HG03520 (cell line): Measurements from ENCODE around the gene SLC44A3.

Source experiments
- ATAC-seq: cut with Tn5 transposase; IDR thresholded peaks from one replicate; pipeline ENCODE4 v1.9.1; 2021; ENCODE audit warnings: mild to moderate bottlenecking, moderate library complexity; ENCODE audit not compliant: unreplicated experiment

The SLC44A3 gene, protein sequence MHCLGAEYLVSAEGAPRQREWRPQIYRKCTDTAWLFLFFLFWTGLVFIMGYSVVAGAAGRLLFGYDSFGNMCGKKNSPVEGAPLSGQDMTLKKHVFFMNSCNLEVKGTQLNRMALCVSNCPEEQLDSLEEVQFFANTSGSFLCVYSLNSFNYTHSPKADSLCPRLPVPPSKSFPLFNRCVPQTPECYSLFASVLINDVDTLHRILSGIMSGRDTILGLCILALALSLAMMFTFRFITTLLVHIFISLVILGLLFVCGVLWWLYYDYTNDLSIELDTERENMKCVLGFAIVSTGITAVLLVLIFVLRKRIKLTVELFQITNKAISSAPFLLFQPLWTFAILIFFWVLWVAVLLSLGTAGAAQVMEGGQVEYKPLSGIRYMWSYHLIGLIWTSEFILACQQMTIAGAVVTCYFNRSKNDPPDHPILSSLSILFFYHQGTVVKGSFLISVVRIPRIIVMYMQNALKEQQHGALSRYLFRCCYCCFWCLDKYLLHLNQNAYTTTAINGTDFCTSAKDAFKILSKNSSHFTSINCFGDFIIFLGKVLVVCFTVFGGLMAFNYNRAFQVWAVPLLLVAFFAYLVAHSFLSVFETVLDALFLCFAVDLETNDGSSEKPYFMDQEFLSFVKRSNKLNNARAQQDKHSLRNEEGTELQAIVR

DNA sequence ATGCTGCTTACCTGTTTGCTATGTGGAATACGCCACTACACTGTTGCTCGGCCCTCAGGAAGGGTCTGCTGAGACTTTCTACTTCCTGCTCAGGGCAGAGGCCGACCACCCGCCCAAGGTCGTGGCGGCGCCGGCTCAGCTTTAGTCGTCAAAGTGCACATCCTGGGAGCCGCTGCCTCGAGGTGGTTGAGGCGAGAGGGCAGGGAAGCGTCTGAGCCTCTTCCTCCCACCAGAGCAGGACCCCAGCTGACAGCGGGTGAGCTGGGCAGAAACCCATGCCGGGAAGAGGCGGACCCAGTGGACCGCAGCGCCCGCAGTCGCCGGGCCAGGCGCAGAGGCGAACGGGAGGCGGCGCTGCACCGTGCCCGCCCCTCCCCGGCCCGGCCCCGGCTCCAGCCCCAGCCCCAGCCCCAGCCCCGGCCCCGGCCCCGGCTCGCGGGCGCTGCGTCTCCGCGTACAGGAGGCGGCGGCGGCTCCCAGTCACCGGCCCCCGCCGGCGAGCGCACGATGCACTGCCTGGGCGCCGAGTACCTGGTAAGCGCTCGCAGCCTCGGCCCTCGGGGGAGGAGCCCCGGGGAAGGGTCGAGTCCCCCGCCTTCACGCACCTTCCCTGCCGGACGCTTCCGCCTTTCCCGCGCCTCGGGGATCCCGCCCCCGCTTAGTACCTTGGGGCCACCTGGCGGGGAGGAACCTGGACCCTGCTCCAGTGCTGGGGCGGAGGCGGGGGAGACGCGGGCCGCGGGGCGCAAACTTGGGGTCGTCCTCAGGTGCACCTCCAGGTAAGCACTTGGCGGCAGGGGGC, at the start of gene SLC44A3:
TSS of gene SLC44A3 (plus strand) at position 413 of the 802 bp plus-strand sequence. CDS start at position 508, 95 bp downstream.
- ATAC-seq: no peak

DNA sequence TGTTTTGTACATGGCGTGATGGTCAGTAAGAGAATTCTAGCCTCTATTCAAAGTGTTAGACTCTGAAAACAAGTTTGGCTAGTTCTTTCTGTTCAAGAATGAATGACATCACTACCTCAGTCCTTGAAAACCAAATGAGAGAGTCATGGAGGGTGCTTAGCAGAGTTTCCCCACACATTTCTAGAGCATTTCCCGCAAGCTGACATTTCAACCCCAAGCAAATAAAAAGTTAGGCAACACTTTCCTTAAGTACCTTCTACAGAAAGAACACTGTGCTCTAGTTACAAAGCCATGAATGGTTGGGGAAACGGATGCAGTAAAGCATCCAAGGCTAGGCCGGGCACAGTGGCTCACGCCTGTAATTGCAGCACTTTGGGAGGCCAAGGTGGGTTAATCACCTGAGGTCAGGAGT, 47.9 kb upstream of the SLC44A3 start:
- ATAC-seq: no peak

DNA sequence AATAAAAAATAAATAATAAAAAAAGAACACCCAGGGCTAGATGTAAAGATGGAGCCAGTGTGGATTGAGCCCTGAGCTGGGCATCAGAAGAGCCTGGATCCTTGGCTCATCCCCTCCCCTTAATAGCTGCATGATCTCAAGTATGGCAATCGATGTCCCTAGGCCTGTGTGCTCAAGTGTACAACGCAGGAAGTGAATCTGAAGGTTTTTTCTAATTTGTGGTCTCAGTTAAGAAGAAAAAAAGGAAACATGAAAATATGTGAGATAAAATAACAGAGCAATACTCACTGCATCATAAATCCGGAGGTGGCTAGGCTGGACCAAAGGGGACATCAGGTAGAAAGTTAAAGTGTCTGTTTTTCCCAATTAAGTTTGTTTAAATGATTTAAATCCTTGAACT, 47.3 kb upstream of the SLC44A3 start:
- ATAC-seq: no peak

DNA sequence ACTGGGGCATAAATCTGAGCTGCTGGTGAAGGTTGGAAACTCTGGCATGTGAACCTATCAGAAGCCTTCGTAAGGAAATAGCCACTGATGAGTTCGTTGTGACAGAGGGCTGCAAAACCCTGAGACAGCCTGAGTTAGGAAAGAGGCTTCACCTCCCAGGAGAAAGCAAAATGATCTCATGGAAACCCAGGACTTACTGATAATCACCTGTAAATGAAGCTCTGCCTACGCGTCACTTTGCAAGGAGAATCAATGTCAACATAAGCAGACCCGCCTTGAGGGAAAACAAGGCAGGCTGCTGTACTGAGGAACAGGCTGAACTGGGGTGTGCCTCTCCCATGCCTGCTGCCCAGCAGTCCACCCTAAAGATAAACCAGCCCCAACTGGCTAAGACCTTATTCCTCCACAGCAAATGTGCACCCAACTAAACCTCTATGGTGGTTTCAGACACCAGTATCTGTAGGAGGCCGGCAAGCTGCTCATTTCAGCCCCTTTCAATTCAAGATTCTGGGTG, 46.8 kb upstream of the SLC44A3 start:
- ATAC-seq: no peak

DNA sequence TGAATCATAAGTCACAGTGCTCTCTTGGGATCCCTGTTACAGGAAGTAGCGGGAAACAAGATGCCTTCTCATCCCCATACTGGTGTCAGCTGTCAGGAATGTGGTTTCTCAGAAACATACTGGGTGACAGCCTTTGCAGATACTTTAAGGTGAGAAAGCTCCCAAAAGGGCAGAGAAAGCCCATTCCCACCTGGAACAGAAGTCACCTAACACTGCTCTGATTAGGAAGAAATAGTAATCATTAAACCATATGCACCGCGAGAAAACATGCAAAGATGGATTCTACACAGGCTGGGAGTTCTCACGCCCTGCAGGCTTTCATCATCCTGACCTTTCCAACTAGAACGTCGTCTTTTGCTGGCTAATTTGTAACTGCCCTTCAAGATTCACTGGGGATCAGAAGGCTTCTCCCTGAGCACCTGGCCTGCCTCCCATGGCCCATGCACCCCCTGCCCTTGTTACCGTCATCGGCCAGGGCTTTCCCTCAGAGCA, 46.2 kb upstream of the SLC44A3 start:
- no peak for ATAC-seq

DNA sequence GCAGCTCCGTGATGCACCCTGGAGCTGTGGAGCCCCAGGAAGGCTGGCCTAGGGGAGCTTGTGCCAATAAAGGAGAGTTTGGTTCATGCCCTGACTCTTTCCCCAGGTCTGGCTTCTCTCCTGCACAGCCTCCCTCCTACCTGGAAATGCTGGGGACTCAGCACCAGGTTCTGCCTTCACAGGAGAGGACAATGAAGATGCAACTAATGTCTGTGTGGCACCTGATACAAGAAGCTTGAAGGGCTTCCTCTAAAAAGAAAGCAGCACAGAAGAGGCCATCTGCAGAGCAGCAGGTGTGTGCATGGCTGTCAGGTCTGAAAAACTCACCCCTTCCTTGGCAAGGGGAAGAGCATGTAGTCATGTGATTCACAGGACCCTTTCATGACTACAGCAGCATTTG, 43.7 kb upstream of the SLC44A3 start:
- no peak for ATAC-seq

DNA sequence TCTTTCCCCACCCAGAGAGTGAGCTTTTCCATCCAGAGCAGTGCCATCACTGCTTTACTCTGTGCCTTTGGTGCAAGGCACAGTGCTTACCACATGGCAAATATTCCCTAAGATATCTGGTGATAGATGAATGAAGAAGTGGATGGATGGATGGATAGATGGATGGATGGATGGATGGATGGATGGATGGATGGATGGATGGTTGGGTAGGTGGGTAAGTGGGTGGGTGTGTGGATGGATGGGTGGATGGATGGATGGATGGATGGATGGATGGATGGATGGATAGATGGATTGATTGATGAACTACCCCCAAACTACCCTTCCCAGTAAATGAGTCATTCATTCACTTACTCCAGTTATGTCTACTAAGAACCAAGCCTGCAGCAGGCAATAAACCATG, 42.9 kb upstream of the SLC44A3 start:
- ATAC-seq: no peak

DNA sequence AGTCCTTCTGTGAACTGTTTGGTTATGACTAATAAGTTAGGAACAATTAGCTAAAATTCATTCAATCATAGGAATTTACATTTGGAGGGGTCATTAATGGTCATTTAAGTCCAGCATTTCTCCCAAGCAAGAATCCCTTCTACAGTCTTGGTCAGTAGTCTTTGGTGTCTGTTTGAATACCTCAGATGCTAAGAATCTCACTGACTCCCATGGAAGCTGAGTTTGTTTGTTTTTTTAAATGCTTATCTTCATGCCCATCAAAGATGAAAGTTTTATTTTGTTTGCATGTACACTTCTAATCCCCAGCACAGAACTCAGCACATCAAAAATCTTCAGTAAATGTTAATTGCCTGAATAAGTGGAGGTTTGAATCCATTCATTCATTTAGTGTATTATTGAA, 41.3 kb upstream of the SLC44A3 start:
- ATAC-seq: no peak

DNA sequence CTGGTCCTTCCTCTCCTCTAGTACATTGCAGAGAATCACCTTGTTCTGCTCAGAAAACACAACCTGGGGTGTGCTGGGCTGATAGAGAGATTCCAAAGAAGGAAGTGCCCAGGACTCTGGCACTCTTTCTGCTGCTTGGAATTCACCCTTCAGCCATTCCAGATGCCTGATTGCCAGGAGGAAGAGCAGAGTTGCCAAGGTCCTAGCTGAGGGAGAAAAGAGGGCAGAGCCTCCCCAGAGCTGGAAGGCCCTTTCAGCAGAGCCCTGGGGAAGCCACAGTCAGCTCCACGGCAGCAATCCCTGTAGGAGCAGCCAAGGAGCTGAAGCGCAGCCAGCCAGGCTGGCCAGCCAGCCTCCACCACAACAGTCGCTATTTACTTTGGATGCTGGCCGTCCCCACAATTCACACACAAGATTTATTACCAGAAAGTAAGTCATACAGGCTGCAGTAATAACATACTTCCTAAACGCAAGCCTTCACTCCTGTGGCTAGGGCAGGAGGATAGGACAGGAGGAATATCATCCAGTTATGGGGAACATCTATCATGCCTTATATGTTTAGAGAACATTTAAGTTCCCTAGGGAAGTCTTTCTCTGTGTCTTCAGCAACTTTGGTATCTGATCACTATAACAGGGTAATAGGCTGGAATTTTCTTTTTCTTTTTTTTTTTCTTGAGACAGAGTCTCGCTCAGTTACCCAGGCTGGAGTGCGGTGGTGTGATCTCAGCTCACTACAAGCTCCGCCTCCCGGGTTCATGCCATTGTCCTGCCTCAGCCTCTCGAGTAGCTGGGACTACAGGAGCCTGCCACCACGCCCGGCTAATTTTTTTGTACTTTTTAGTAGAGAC, 36.6 kb upstream of the SLC44A3 start:
- ATAC-seq: no peak

DNA sequence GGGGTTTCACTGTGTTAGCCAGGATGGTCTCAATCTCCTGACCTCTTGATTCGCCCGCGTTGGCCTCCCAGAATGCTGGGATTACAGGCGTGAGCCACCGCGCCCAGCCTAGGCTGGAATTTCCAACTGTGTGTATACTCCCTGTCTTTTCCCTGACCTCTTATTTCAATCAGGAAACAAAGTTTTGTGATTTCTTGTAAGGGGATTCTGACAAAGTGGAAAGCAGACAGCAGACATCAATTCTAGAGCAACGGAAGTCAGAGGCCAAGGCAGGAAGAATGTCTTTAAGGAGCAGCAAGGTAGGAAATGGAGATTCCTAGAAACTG, 36.0 kb upstream of the SLC44A3 start:
- ATAC-seq: no peak

DNA sequence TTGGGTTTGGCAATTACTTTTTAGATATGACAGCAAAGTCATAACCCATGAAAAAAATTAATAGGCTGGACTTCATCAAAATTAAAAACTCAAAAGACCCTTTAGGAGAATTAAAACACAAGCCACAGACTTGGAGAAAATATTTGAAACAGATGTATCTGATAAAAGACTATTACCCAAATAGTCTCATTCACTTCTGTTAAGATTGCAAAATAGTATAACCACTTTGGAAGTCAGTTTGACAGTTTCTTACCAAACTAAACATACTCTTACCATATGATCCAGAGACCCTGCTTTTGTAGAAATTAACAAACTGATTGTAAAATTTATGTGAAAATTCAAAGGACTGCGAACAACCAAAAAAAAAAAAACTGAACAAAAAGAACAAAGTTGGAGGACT, 32.5 kb upstream of the SLC44A3 start:
- no peak for ATAC-seq

DNA sequence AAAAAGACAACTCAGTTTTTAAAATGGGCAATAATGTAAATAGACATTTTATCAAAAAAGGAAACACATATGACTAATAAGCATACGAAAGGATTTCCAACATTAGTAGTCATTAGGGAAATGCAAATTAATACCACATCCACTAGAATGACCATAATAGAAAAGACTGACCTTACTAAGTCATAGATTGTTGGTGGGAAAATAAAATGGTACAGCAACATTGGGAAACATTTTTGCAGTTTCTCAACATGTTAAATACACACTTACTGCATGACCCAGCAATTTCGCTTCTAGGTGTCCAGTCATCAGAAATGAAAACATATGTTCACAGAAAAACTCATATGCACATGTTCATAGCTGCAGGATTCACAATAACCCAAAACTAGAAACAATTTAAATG, 29.9 kb upstream of the SLC44A3 start:
- ATAC-seq: no peak

DNA sequence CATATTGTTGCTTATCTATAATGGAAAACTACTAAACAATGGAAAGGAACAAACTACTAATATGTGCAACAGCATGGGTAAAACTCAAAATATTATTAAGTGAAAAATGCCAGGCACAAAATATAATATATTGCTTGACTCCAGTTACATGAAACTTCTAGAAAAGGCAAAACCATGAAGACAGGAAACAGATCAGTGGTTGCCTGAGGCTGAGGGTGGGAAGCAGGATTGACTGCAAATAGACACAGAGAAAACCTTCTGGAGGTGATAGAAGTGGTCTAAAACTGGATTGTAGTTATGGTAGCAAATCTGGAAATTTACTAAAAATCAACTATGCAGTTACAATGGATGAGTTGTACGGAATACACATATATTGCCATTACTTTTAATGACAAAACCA, 29.5 kb upstream of the SLC44A3 start:
- no peak for ATAC-seq

DNA sequence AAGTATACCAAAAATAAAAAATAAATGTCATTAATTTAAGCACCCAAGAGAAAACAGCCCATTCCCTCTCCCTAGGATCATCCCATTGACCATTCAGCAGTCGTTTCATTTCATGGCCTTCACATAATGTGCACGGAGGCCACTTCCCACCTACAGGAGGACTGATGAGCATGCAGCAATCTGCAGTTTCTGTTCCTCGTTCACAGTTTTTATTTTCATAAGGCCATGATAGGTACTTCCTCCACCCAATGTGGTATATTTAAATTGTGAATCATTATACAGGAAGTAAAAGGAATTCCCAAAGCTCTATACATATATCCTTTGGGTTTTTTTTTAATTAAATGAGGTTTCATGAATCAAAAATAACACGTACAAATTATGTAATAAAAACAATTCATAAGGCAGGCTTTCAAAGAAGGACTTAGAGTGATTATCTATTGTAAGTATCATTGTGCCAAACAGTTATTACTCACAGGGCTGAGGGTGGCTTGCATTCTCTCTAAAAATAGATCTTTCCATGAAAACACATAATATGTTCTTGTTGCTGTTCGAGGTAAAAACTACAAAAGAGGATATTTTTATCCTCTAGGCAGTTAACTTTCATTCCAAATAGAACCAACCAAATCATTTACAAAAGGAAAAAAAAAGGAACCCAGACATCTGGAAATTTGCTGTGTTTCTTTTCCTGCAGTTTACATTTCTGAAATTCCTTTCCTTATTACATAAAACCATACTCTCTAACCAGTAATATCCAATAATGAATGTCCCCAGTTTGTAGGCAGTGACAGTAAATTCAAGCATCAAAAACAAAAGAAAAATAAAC, 27.5 kb upstream of the SLC44A3 start:
- peak; percentile 92 for ATAC-seq

DNA sequence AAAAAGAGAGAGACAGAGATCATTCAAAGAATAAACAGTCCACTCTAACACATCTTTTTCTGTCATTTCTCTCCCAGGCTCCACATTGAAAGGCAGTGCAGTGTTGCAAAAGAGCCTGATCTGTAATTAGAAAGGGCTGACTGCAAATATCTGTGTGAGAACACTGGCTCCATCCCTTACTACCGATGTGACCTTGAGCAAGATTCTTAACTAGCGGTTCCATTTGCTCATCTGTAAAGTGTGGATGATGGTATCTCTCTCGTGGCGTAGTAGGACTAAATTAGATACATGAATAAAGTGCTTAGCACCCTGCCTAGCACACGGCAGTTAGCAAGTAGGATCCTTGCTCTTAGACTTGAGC, 26.9 kb upstream of the SLC44A3 start:
- ATAC-seq: no peak

DNA sequence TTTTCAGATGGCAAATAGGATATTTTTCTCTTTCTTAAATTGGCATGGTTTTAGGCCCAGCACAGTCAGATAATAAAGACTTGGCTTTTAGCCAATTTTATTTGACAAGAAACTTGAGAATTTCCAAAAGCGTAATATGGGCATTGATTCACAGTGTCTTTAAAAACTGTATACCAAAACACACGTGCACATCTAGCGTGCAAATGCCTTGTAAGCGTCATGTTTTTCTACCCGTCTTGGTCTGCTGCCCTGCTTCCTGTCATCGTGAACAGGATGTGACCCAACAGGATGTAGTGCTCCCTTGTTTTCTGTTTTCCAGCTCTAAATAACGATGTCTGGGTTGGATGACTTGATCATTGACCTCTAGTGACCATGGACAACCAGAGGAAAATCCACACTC, 24.7 kb upstream of the SLC44A3 start:
- no peak for ATAC-seq

DNA sequence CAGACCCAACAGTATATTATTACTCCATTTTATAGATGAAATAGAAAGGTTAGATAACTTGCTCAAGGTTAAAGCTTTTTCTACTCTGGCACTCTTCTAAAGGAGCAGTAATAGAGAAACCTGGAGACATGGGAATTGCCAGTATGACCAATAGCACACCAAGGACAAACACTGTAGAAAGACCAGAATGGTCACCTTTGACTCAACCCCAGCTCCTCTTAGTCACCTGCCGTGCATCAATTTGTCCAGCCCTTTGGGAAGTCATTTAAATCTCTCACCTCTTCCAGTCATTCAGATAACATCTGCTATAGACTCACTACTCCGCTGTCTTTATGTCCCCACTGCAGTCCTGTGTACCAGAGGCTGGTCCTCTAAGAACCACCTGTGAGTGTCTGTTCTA, 23.9 kb upstream of the SLC44A3 start:
- no peak for ATAC-seq

DNA sequence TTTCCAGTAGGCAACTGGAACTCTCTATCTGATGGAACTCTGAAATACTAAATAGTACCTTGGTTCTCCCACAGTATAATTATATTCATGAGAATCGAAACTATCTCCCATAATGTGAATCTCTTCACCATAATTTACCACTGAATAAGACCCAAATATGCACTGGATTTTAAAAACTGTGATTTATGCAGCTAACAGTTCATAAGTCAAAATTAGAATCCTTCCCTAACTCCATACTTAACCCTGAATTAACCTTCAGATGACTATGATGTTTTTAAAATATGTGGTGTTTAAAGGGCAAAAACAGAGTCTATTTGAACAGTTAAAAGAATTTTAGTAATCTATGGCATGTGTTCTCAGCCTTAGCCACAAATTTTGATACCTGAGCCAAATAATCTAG, 22.9 kb upstream of the SLC44A3 start:
- no peak for ATAC-seq

DNA sequence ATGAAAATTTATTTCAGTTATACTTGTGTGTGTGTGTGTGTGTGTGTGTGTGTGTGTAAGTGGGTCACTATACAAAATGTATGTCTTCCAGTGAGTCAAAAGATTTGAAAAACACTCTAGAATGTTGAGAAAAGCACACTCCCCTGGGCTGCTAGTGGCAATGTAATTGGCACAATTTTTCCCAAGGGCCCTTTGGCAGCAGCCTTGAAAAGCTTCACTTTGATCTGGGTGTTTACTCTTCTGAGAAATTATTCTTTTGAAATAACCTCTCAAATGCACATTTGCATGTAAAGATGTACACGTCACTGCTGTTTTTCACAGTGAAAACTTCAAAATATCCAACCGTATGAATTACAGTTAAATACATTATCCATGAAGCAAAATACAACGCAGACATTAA, 22.1 kb upstream of the SLC44A3 start:
- no peak for ATAC-seq

DNA sequence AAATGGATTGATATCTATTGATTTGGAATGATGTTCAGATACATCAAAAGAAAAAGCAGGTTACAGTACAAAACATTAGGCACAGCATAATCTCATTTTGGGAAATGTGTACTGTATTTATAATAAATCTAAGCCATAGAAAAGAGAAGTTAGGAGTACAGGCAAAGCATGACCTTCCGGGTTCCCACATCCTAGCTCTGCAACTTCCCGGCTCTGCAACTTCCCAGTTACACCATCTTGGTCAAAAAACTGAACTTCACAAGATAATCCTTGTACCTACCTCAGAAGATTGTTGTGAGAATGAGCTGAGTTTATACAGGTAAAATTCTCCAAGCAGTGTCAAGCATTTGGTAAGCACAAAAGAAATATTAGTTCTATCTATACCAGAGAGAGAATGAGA, 21.7 kb upstream of the SLC44A3 start:
- ATAC-seq: no peak
